Right lung (tissue), 5 donors: ENCODE measurements around the gene PRH1. TPM values are rescaled to one million over a fixed set of nuclear protein-coding genes. Genes with fewer than 3 reads are reported as not detected.

Source experiments
- DNase-seq, 2 donors: peaks; one replicate each; pipeline ENCODE4 v3.0.0-alpha.2; 2013
- polyA plus RNA-seq, 5 donors: library from polyadenylated mRNA; unstranded; fragments of 120-200 nt; gene quantifications; one replicate each; pipeline versions ENCODE4 v1.2.1 to v1.2.3, GENCODE V29; 2013; ENCODE audit warnings: inconsistent platforms in 1 of 5, low replicate concordance in 1 of 5; ENCODE audit not compliant: insufficient read length in 5 of 5, insufficient read depth in 1 of 5

The PRH1 gene
- polyA plus RNA-seq, 5 donors = 7.2 to 20.8 (median 14.9) TPM

DNA sequence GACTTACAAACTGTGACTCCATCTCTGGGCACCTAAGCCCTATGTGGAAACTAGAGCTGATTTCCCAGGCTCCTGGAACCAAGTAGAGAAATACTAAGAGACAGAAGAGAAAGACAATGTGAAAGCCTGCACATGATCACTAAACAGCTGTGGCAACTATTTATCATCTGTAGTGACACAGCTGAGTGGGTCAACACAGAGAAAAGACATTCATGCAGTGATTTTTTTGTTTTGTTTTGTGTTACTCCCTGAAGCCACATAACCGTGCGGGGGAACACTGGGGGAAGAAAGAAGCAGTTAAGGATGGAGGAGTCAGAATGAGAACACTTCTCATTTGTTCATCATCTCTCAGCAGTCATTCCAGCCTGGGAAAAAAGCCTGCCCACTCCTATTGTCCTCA, 36.3 kb downstream of the PRH1 start:
- no peak for DNase-seq

DNA sequence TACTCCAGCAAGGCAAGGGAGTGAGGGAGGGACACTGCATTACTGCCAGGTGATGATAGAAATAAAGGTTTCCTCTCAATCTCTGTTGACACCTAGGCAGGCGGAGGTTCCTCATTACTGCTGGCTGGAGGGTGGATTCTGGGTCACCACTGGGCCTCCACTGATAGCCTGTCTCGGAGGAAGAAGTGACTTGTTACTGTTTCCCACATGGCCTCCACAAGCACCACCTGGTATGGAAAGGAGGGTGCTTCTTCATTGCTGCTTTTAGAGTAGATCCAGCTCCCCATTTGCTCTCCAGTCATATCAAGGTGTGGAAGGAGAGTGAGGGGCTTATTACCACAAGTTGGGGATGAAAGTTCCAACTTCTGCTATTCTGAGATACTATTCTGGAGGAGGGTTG, 41.2 kb downstream of the PRH1 start:
- no peak for DNase-seq

DNA sequence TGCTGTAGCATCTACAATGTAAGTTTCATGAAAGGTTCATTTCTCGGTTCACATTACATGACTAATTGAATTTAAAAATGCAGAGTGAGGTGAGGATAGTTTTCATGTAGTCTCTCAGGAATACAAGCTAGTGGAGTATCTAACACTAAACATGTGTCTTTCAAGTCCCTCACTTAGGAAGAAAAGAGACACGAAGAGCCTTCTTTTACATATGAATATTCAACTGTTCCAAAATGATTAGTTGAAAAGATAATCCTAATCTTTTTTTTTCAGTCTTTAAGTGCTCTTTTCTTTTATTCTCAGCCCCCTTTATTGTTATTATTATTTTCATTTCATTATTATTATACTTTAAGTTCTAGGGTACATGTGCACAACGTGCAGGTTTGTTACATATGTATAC, 45.6 kb downstream of the PRH1 start:
- DNase-seq = no peak

Other genes starting within 250 kb of the PRH1 start
- gene STYK1, start 210.2 kb downstream of the PRH1 start, polyA plus RNA-seq = under 1 TPM; 0.54 to 0.85 (median 0.60) TPM
- gene YBX3, start 160.9 kb downstream of the PRH1 start, polyA plus RNA-seq = 100 to 1,000 TPM; 123 to 182 (median 145) TPM
- not detected for gene TAS2R7, start 81.6 kb downstream of the PRH1 start, polyA plus RNA-seq
- gene TAS2R8, start 77.0 kb downstream of the PRH1 start, polyA plus RNA-seq = not detected
- not detected for gene TAS2R9, start 74.1 kb downstream of the PRH1 start, polyA plus RNA-seq
- gene TAS2R10, start 57.9 kb downstream of the PRH1 start, polyA plus RNA-seq = 1 to 10 TPM; 1.1 to 3.5 (median 2.4) TPM
- gene PRR4, start 34.8 kb downstream of the PRH1 start, polyA plus RNA-seq = 10 to 100 TPM in 3 of 5 donors, 1 to 10 TPM in 2; 7.2 to 16.9 (median 11.4) TPM
- under 1 TPM in 3 of 5 donors, not detected in 2; 0.10 to 0.30 (median 0.14) TPM for gene TAS2R13, start 25.3 kb upstream of the PRH1 start, polyA plus RNA-seq
- under 1 TPM; 0.49 to 0.75 (median 0.71) TPM for gene PRH2, start 45.0 kb upstream of the PRH1 start, polyA plus RNA-seq
- 1 to 10 TPM; 3.6 to 6.0 (median 5.6) TPM for gene TAS2R14, start 55.0 kb upstream of the PRH1 start, polyA plus RNA-seq
- under 1 TPM in 3 of 5 donors, not detected in 2; 0.11 to 0.37 (median 0.26) TPM for gene TAS2R50, start 102.7 kb upstream of the PRH1 start, polyA plus RNA-seq
- 1 to 10 TPM; 2.1 to 5.1 (median 3.4) TPM for gene TAS2R20, start 114.0 kb upstream of the PRH1 start, polyA plus RNA-seq
- 1 to 10 TPM; 1.5 to 3.4 (median 2.5) TPM for gene TAS2R19, start 138.4 kb upstream of the PRH1 start, polyA plus RNA-seq
- gene TAS2R31, start 147.2 kb upstream of the PRH1 start, polyA plus RNA-seq = 1 to 10 TPM; 1.0 to 2.9 (median 2.1) TPM
- under 1 TPM in 4 of 5 donors, not detected in 1; 0.13 to 0.43 (median 0.32) TPM for gene TAS2R46, start 178.0 kb upstream of the PRH1 start, polyA plus RNA-seq
- 1 to 10 TPM in 1 of 5 donors, under 1 TPM in 4; 0.27 to 1.0 (median 0.74) TPM for gene TAS2R43, start 208.1 kb upstream of the PRH1 start, polyA plus RNA-seq